Activated T-cell treated with anti-CD3 and anti-CD28 coated beads for 1 hour (primary cell): ENCODE data around the gene CTNND2.
"Not testable (repeated sequence)": the region's sequence is repeated elsewhere in the genome, so short reads cannot be mapped to it uniquely, and the experiment has no call there.

Source experiments
- DNase-seq: peaks from one replicate; pipeline ENCODE4 v3.0.0-alpha.2; 2020; ENCODE audit warnings: low read depth

CTNND2 gene

DNA sequence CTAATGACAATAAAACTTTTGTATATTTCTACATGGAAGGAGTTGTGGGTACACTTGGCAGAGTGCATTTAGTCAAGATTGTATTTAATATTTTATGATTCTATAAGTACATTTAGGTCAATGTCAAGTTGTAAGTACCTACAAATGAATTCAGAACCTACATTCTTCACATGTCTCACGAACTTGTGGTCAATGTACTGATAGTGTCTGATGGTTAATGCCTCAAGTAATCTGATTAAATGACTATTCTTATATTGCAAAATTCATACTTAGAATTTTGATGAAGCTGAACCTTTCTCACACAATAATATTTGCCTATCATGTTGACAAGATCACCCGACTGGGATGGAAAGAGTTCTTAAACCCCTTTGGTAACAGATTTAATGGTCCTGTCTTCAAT lies 444.5 kb downstream of the CTNND2 start:
- DNase-seq: no peak

DNA sequence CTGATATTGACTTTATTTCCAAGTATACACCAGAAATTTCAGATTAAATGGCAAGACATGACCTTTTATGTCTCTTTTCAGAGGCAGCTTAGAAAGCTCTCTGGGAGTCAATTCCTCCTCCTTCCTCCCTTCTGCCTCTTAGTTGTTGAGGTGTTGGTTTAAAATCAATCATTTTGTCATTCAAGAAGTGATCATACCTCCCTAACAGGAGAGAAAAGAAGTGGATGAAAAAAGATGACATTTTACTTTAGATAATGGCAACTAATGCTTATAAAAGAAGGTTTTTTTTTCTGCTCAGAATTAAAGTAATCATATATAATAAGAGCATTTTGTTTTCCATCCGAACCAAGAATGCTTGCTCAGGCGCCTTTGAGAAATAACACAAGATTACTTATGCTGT lies 448.7 kb downstream of the CTNND2 start:
- DNase-seq: no peak

DNA sequence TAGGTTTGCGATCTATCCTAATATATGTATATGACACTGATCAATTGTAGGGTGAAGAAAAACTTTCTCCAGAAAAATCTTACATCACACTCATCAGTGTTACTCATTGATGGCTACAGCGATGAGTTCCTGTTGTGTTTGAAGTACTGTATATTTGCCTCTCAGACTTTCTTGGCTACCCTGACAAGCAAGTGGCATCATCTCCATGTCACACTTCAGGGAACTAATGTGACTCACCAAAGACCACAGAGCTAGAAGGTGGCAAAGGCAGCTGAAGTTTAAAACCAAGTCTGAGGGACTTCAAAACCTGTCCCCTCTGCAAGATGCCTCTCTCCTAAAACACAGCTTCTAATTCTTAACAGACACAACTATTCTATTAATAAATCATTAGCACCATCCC lies 451.4 kb downstream of the CTNND2 start:
- no peak for DNase-seq

DNA sequence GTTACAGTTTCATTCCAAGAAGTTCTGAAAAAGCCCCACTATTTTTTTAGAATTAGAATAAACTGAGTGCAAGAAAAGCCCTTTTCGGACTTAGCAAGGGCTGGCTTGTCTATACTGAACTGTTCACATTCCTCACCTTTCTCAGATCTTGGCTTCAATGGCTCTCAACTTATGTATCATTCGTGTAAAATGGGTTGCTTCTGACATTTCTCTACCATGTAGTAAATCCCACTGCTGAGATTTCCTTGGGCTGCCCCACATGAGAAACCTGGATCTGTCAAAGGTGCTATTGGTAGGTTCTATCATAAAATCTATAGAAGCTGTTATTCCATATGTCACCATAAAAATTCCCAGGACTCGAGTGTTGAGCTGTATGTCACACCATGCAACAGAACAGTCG lies 454.3 kb downstream of the CTNND2 start:
- DNase-seq: no peak

DNA sequence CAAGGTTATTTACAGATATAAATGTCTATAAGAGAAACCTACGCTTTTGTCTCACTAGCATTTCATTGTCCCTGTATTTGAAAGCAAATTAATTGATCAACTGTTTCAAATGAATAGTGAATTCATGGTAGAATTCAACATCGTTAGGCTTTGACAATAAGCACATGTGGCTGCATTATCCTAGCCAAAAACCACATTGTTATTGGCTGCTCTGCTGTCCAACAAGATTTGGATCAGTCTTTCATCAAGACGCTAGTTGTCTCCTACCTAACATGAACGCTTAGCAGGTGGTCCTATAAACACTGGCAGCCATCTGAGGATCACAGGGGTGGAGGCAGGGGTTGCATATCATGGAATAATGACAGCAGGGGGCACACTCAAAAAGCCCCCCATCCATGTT lies 455.0 kb downstream of the CTNND2 start:
- no peak for DNase-seq

DNA sequence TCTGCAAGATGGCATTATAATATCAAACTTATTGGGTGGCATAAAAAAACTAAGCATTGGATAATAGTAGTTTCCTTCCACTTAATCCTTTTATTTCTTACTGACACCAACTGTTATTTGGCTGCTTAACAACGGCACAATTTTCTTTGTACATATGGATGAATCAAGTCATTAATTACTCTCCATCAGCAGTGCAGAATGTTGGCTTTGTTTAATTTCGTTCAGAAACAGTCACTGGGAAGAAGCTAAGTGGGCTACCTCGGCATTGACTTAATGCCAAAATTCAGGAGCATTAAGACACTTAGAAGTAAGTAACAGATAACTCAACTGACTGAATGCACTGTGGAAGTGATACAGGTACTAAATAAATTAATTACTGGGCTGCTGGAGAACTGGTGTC lies 460.4 kb downstream of the CTNND2 start:
- DNase-seq: no peak

DNA sequence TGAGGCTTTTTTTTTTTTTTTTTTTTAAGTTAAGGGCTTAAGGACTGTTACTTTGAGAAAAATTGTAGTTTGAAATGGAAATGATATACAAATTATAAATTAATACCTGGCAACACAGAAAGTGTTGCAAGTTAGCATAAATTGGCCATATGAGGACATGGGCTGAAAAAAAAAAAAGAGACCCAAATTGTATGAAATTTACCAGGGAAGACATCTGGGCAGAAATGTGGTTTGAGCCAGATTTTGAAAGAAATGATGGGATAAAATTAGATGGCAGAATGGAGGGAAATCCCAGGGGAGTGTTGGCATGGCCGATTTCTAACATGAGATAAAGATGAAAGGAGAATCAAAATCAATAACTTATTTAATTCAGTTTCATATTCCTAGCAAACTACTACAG lies 472.1 kb downstream of the CTNND2 start:
- no peak for DNase-seq

DNA sequence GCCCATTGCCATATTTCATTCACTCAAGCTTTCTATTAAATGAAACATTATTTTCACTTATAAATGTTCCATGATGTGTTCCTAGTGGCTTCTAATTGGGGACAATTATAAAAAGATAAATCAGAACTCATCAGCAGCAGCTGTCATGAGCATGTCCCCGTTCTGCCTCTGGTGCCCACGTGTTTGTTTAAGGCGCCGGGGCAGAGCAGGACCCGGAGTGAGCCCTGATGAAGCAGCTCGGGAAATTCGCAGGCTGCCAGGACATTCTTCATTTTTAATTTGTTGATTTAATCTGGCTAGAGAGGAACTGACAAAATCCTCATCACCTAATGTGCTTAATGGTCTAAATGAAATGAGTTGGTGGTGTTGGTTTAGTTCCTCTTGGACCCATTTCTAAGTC lies 475.0 kb downstream of the CTNND2 start:
- no peak for DNase-seq

DNA sequence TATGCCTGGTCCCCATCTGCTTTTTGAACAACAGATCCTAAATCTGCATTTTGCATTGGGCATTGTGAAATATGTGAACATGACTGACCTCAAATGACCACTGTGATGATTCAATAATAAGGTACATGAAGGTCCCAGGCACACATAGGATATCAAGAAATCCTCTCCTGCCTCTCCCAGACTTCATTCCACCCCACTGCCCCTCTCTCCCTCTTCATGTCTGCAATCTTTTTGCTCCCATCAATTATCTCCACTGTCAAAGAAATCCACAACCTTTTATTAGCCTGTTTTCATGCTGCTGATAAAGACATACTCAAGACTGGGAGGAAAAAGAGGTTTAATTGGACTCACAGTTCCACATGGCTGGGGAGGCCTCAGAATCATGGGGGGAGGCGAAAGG lies 476.7 kb downstream of the CTNND2 start:
- DNase-seq: no peak

DNA sequence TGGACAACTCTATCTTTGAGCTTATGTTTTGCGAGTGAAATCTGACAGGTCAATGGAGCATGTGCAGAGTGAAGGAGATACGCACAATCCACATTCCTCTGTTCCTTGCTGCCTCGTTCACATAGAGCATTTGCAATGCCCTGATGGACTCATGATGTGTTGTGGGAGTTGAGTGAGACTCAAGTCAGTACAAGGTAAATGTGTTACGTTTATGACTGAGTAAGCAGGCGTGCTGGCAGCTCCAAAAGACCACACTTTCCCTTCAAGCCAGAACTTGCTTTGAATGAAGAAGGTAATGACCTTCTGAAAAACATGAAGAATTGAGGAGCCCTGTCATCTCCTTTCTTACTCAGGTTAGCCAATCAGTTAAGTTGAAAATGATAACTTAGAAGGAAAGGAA lies 477.8 kb downstream of the CTNND2 start:
- no peak for DNase-seq

DNA sequence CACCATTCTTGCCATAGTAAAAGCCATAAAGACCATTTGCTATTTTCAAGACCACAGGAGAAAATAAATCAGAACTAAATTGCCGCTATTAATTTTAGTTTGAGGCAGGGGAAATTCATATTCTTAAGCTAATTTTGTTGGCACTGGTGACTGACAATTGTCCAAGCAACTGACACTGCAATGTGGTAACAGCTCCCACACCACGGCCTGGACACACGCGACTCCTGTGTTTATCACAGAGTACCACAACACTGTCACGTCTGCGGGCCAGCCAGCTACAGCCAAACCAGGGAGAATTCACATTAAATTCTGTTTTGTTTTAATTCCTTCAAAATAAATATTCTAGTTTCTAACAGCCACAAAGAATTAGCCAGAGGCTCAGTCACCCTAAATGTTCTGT lies 481.9 kb downstream of the CTNND2 start:
- no peak for DNase-seq

DNA sequence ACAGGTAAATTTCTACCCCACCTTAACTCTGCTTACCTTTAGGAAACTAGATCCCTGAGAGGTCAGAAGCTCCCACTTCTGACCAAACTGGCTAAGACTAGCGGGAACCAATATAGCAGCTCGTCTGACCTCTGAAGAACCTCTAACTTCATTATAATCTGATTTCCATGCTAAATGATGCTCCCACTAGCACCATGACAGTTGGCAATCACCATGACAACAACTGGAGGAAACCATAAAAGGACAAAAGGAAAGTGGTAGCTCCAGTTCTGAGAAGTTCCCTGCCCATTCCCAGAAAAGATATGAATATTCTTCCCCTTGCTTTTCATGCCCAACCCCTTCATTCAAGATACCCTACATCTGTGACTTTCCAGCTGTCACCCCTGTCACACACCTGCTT lies 483.3 kb downstream of the CTNND2 start:
- no peak for DNase-seq

DNA sequence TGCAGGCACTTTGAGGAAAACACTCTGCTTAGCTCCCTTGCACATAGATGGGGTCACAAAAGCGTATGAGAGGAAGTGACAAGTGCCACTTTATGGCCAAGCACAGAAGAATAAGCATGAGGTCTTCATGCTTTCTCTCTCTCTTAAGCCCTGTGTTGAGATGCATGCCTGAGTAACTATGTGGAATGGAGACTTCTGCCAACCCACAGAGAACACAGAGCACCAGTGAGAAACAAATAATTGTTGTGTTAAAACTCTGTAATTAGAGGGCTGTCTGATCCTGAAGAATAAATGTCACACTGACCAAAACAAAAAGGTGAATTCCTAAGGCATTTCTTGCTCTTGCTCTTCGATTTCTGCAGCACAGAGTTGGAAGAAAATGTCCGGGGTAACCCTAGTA lies 488.5 kb downstream of the CTNND2 start:
- no peak for DNase-seq

DNA sequence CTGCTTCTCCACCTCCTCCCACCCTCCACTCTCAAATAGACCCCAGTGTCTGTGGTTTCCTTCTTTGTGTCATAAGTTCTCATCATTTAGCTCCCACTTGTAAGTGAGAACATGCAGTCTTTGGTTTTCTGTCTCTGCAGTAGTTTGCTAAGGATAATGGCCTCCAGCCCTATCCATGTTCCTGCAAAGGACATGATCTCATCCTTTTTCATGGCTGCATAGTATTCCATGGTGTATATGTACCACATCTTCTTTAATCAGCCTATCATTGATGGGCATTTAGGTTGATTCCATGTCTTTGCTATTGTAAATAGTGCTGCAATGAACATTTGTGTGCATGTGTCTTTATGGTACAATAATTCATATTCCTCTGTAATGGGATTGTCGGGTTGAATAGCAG lies 489.5 kb downstream of the CTNND2 start:
- DNase-seq: not testable (repeated sequence)

DNA sequence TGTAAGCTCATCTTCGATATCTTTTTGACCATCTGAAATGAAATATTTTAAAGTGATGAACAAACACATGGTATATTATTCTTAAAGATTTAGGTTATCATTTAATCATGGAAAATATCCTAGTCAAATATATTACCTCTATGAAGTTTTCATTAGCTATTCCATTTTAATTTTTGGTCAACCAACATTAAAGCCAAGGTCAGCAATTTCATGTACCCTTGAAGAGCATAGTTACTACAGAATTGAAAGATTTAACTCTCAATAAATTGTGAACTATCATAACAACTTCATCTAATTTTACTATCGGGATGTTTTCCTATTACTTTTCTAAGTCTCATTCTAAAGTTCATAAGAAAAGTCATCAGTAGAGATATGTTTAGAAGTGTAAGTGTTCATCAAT lies 492.6 kb downstream of the CTNND2 start:
- no peak for DNase-seq

DNA sequence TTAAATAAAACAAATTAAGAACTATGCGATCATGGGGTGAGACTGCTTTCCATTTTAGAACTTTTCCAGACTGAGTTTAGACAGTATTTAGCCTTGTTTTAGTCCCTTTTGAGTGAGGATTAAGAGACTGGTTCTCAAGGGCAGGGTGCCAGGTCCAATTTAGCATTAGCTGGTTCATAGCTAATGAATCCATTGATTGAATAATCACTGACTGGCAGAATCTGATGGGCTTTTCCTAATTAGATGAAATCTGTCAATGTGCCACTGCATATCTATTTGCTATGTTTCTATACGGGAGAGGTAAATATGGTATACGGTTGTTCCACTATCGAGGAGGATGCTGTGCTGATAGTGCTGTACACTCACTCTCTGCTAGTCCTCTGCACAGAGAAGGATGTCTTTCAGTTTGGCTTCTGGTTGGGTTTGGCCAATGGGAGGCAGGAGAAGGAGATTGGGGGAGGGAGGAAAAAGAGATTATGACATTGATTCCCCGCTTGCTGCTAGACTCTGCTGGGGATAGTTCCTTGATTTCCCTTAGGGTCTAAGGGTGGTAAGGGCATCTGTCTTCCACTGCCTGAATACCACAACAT lies 496.6 kb downstream of the CTNND2 start:
- DNase-seq: no peak

DNA sequence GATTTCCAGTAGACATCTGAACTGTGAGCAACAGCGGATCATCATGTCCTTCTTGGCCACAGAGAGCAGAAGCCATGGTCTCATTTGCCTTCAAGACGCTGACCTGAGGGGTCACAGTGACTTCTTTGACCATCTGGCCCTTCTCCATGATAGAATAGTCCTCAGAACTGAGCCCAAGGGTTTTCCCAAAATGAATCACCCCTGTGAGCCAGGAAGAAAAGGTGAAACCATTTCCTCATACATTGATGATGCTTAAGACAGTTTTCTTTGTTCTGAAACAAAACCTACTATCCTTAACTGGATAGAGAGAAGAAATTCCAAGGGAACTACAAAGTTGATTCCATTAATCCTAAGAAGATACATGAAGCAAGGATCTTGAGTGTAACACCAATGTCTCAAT lies 503.9 kb downstream of the CTNND2 start:
- no peak for DNase-seq

DNA sequence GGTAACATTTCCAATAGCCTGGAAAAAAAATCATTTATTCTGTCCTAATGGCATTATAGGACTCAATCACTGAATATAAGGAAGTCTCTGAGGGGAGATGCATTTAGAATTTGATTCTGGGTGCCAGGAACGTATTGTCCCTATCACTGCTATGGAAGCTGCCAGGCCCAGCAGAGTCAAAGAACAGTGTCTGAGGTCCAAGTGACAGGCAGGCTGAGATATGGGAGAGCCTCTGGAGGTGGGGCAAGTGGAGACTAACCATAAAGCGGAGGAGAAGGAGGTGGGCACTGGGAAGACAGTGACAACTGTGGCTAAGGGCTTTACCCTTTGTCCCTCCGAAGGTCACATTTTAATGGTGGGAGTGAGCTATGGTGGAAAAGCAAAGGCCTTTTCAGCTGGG lies 505.5 kb downstream of the CTNND2 start:
- DNase-seq: no peak

DNA sequence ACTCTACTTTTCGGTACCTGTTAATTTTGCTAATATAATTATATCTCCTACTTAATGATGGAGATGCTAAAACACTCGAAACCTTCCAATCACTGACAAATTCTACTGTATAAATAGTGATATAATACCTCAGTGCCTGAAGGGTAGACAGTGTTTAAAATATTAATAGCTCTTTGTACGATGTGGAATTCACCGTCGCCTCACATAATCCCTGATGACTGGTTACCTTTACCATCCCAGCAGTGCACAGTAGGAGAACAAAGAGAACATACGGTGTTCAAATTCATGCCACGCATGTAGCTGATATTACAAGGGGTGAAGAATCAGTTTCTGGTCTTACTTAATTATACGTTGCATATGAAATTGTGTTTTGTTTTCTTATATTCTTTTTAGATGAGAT lies 506.7 kb downstream of the CTNND2 start:
- no peak for DNase-seq

DNA sequence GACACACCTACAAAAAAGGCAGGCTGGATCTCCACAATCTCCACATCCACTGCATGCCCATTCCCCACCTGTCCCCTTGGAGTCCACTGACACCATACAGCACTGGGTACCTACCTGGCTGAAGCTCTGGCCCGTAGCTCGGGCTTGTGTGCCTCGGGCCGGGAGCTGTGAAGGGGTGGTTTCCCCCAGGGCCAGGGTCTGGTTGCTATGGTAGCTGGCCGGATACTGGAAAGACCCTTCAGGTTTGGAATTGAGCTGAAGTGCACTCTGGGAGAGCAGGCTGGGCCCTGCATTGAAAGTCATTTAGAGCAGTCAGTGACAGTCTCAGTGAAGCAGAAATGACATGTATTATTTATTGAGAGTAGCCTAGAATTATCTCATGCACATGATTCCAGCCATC lies 507.3 kb downstream of the CTNND2 start:
- no peak for DNase-seq

DNA sequence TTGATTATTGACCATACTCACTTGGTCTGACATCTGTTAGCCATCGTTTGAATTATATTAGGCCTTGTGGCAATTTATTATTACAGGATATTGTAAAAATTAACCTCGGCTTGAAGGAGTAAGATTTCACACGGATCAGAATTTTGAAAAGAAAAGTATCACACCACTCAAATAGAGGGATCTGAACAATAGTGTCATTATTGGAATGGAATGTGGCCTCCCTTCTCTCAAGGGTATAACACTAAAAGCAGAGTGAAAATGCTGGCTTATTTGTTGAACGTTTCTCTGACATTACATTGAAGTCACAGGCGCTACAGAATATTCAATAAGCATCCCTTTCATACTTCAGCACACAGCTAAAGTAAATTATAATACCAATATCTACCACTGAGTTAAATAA lies 509.3 kb downstream of the CTNND2 start:
- no peak for DNase-seq

DNA sequence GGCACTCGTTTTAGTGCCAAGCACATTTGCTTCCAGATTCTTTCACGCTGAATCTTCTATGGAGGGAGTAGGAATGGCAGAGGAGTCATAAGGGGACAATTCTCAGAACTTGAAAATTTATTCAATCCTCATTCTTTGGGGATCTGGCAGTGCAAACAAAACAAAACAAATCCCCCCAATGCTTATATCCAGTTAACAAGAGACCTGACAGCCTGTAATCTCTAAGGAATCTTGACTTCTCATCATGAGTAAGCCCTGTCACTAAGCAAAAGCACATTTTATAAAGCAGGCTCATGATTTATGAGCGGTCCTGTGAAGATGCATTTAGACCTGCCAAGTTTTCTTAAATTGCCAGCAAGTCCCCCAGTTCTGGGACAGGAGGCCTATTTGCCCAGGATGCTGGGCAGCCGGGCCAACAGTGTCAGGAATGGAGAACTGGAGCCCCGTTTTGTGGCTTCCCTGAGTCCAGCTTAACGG lies 513.9 kb downstream of the CTNND2 start:
- DNase-seq: no peak

DNA sequence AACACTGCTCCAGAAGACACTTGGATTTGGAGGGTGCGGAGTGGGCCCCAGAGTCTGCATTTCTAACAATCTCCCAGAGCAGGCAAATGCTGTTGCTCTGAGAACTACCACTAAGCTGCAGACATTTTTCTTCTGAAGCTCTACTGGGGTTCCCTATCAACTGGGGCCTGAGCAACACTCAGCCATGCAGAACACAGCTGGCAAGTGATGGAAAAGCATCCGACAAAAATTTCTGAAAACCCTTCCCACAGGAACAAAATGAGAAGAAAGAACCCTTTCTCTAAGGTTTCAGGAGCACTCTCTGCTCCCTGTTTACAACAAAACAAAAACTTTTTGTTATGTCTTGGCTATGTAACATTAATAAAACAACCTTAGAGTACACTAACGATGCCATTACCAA lies 516.9 kb downstream of the CTNND2 start:
- no peak for DNase-seq

DNA sequence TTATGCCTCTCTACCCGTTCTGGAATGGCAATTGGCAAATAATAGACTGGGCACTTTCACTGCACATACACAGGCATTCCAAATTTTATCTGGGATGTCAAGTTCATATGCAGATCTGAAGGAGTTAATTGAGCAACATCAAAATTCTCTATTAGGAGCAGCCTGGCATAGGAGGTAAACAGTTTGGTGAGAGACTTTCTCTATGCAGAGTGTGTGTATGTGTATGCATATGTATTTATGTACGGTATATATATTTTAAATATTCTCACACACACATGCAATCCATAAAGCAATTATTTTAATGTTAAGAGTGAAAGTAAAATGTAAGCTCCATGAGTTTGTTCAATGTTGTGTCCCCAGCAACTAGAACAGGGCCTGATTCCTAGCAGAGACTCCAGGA lies 517.8 kb downstream of the CTNND2 start:
- no peak for DNase-seq

DNA sequence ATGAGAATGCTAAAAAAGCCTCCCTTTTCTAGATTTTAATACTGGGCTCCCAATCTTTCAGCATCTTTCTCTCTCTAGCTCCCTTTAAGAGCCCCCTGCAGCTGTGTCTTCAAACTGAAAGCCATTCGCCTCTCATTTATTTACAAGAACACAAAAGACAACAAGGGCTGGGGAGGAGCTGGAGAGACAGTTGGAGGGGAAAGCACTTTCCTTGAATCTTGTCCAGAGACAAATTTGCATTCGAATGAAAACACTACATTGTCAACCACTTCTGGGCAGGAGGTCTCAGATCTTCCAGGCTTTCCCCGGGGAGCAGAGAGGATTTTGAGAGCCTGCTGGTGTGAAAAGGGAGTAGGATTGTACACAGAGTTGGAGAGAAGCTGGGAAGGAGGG lies 518.3 kb downstream of the CTNND2 start:
- no peak for DNase-seq
